OCI-LY3 (cell line): ENCODE results near the gene PRICKLE2.

Experiments used
- H2AFZ ChIP-seq: fragments of 200-600, 300-600 bp; shearing (Covaris generic); 2 replicates; pipeline ENCODE4 v1.6.0; 2014; ENCODE audit warnings: antibody characterized with exemption, low read depth, low read length
- H3K27ac ChIP-seq: fragments of 200-600, 300-600 bp; sonication (generic); 2 replicates; pipeline ENCODE4 v1.5.1; 2014; ENCODE audit warnings: mild to moderate bottlenecking, low read length, moderate library complexity, mixed read lengths
- H3K27me3 ChIP-seq: fragments of 200-600, 300-600 bp; sonication (generic); 2 replicates; pipeline ENCODE4 v1.6.1; 2014; ENCODE audit warnings: low read depth, low read length, mixed read lengths
- H3K36me3 ChIP-seq: fragments of 200-600, 300-600 bp; sonication (generic); replicated peaks from 2 replicates; pipeline ENCODE3; 2014; ENCODE audit warnings: low read depth, low read length, mixed read lengths
- H3K4me1 ChIP-seq: fragments of 300-600, 200-600 bp; sonication (generic); 2 replicates; pipeline ENCODE4 v1.6.1; 2014; ENCODE audit warnings: low read length, mixed read lengths
- H3K4me2 ChIP-seq: fragments of 200-600, 300-600 bp; sonication (generic); 2 replicates; pipeline ENCODE4 v1.6.1; 2014; ENCODE audit warnings: low read length, mixed read lengths
- H3K4me3 ChIP-seq: fragments of 300-600, 200-600 bp; sonication (generic); 2 replicates; pipeline ENCODE4 v1.5.1; 2014; ENCODE audit warnings: antibody characterized with exemption, mild to moderate bottlenecking, low read length, moderate library complexity
- H3K79me2 ChIP-seq: fragments of 300-600, 200-600 bp; shearing (Covaris generic); 2 replicates; pipeline ENCODE4 v1.6.1; 2014; ENCODE audit warnings: mild to moderate bottlenecking, low read length, mixed read lengths
- H3K9ac ChIP-seq: fragments of 300-600, 200-600 bp; shearing (Covaris generic); 2 replicates; pipeline ENCODE4 v1.6.0; 2014; ENCODE audit warnings: mild to moderate bottlenecking, low read length, moderate library complexity
- H3K9me3 ChIP-seq: fragments of 200-600, 300-600 bp; shearing (Covaris generic); 2 replicates; pipeline ENCODE4 v1.6.1; 2014; ENCODE audit warnings: low read length, mixed read lengths; ENCODE audit not compliant: insufficient read depth
- H4K20me1 ChIP-seq: fragments of 200-600, 300-600 bp; sonication (generic); 2 replicates; pipeline ENCODE4 v1.6.1; 2016; ENCODE audit warnings: low read length, mixed read lengths; ENCODE audit not compliant: insufficient read depth
- EZH2phosphoT487 ChIP-seq: fragments of 200-600 bp; shearing (Covaris generic); IDR thresholded peaks from 2 replicates; pipeline ENCODE4 v1.6.1; 2018; ENCODE audit warnings: antibody characterized with exemption, mixed run types, low read depth
- TF ChIP-seq, protein P1 (sequence below): fragments of 200-600, 300-600 bp; sonication (generic); IDR thresholded peaks from 2 replicates; pipeline ENCODE4 v1.5.1; 2014; ENCODE audit warnings: antibody characterized with exemption, low read length, low read depth

PRICKLE2 gene

DNA sequence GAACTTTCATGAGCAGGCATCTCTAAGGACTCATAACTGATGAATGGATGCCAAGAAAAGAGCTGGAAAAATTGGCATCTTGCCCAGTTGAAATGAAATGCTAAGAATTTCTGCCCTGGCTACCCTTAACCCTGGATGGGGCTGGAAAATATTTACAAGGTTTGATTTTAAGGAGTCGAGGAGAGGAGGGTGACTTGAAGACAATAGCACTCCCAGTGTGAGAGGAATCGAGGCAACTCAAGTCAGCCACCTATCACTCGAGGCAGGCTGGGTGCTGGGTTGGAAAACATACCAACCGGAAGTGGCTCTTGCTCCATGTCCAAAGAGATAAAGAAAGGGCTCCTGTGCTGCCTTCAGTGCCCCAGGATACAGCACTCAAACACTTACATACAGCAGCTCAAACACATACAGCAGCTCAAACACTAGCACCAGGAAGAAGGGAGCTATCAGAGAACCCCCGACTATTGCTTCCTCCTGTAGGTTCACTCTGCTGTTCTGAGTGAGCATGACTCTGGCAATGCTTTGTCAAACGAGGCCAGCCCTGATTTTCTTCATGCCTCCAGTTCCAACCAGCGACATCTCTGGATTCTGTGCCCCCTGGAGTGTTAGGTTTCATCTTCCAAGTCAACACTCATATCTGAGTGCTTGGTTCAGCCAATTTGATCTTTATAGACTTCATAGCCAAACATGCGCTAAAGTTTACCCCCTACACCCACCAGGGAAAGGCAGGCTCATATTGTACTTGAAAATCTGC is 4.9 kb downstream of the PRICKLE2 start:
- Histone ChIP-seq H3K79me2 (no peaks in the 10 kb centered on the region), H3K36me3 (no peaks in the 10 kb centered on the region), H3K9me3 (no peaks in the 10 kb centered on the region), H3K9ac (no peak overlapping the region), H4K20me1 (no peaks in the 10 kb centered on the region), H3K4me2 (no peak overlapping the region), H2AFZ (no peak overlapping the region), H3K27me3 (peaks cover 23% of the 10 kb centered on the region), H3K4me1 (peaks cover 6% of the 10 kb centered on the region; the same call in 1 of the 2 replicates), H3K4me3 (no peak overlapping the region), H3K27ac (no peak overlapping the region)
- TF ChIP-seq EZH2phosphoT487, result no peak

DNA sequence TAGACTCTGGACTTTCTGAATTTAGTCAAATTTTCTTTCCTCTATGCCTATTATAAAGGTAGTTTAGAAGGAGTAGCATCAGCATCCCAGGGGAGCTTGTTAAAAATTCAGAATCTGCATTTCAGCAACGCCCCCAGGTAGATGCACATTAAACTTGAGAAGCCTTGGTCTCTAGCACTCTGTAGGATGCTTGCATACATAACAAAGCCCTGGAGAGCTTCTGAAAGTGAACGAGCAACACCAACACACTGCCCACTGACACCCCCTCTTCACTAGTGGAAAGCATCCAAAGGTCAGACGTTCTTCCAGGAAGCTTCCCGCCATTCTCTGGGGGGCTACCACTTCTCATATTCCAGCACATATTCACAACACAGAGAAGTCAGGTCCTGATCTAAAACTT is 6.5 kb downstream of the PRICKLE2 start:
- Histone ChIP-seq H3K4me1 (peaks cover 4% of the 10 kb centered on the region; the same call in 1 of the 2 replicates), H3K9ac (no peak overlapping the region), H2AFZ (no peak overlapping the region), H3K4me2 (no peak overlapping the region), H3K27me3 (peaks cover 18% of the 10 kb centered on the region), H4K20me1 (no peaks in the 10 kb centered on the region), H3K9me3 (no peaks in the 10 kb centered on the region), H3K79me2 (no peaks in the 10 kb centered on the region), H3K27ac (no peak overlapping the region), H3K36me3 (no peaks in the 10 kb centered on the region), H3K4me3 (no peak overlapping the region)
- TF ChIP-seq, protein P1, sequence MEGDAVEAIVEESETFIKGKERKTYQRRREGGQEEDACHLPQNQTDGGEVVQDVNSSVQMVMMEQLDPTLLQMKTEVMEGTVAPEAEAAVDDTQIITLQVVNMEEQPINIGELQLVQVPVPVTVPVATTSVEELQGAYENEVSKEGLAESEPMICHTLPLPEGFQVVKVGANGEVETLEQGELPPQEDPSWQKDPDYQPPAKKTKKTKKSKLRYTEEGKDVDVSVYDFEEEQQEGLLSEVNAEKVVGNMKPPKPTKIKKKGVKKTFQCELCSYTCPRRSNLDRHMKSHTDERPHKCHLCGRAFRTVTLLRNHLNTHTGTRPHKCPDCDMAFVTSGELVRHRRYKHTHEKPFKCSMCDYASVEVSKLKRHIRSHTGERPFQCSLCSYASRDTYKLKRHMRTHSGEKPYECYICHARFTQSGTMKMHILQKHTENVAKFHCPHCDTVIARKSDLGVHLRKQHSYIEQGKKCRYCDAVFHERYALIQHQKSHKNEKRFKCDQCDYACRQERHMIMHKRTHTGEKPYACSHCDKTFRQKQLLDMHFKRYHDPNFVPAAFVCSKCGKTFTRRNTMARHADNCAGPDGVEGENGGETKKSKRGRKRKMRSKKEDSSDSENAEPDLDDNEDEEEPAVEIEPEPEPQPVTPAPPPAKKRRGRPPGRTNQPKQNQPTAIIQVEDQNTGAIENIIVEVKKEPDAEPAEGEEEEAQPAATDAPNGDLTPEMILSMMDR, result no peak
- TF ChIP-seq EZH2phosphoT487, result no peak

DNA sequence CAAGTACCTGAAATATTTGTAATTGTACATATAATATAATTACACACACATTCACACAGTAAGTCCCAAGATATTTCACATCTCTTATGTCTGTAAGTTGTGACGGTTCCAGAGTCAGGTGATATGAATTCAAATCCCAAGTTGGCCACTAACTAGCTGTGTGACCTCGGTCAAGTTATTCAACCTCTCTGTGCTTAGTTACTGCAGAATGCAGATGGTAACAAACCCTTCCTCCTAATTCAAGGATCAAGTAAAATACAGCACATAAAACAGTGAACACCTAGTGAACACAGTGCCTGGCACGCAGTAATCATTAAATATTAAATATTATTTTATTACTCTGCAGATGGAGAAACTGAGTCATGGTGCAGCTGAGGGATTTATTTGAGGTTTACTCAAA is 6.9 kb downstream of the PRICKLE2 start:
- Histone ChIP-seq H2AFZ (no peak overlapping the region), H3K4me1 (peaks cover 4% of the 10 kb centered on the region; the same call in 1 of the 2 replicates), H3K4me2 (no peak overlapping the region)

DNA sequence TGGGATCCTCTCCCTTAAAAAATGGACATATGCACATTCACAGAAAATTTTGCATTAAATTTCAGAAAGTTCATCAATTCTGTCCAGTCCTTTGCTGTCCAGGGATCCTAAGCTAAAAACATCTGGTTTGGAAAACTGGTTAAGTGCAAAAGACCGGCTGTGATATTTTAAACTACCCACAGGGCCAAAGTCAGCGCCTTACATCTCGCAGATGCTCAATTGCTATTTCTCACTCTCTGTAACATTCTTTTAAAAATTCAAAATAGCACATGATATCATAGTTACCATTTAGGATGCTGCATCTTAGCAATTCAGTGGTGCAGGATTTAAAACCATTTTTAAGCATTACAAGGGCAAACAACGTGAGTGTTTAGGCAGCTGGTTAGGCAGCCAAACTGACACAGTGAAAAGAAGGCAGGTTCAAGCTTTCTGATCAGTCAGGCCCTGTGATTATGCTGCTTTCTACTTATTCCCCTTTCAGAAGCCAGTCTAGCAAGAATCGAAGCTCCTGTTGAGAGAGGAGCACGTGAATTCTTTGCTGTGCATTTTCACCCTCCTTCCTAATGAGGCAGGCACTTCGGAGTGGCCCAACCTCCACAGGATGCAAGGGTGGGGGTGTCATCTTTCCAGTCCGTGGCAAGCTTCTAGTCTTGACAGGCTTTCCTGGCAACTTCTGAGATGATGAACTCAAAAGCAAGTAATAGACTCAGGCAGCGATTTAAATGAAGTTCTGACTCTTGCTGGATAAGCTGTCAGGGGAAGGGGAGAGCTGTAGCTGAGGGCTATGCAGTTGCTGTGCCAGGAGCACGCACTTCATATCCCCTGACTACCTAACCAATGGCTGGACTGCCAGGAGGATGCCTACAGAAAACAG is 8.8 kb downstream of the PRICKLE2 start:
- H3K79me2 ChIP-seq, result no peaks in the 10 kb centered on the region
- no peak overlapping the region for H2AFZ ChIP-seq

More for the DNA sequence above, 6.9 kb downstream of the PRICKLE2 start:
- TF ChIP-seq EZH2phosphoT487, result no peak
- TF ChIP-seq, protein P1, result no peak
- no peaks in the 10 kb centered on the region for H3K79me2 ChIP-seq
- H3K27me3 ChIP-seq, result peaks cover 15% of the 10 kb centered on the region
- H3K27ac ChIP-seq, result no peak overlapping the region
- H3K9ac ChIP-seq, result no peak overlapping the region
- H3K9me3 ChIP-seq, result no peaks in the 10 kb centered on the region
- H4K20me1 ChIP-seq, result no peaks in the 10 kb centered on the region
- no peaks in the 10 kb centered on the region for H3K36me3 ChIP-seq
- no peak overlapping the region for H3K4me3 ChIP-seq

More for the DNA sequence above, 8.8 kb downstream of the PRICKLE2 start:
- no peaks in the 10 kb centered on the region for H4K20me1 ChIP-seq
- no peak overlapping the region for H3K4me3 ChIP-seq
- H3K9me3 ChIP-seq, result no peaks in the 10 kb centered on the region
- TF ChIP-seq, protein P1, result no peak
- no peak for TF ChIP-seq EZH2phosphoT487
- no peaks in the 10 kb centered on the region for H3K36me3 ChIP-seq
- H3K4me1 ChIP-seq, result peaks cover 4% of the 10 kb centered on the region; the same call in 1 of the 2 replicates
- no peak overlapping the region for H3K27ac ChIP-seq
- H3K4me2 ChIP-seq, result no peak overlapping the region
- H3K9ac ChIP-seq, result no peak overlapping the region
- peaks cover 15% of the 10 kb centered on the region for H3K27me3 ChIP-seq
